ENCODE results near the gene LRRC4B.

LRRC4B gene

DNA sequence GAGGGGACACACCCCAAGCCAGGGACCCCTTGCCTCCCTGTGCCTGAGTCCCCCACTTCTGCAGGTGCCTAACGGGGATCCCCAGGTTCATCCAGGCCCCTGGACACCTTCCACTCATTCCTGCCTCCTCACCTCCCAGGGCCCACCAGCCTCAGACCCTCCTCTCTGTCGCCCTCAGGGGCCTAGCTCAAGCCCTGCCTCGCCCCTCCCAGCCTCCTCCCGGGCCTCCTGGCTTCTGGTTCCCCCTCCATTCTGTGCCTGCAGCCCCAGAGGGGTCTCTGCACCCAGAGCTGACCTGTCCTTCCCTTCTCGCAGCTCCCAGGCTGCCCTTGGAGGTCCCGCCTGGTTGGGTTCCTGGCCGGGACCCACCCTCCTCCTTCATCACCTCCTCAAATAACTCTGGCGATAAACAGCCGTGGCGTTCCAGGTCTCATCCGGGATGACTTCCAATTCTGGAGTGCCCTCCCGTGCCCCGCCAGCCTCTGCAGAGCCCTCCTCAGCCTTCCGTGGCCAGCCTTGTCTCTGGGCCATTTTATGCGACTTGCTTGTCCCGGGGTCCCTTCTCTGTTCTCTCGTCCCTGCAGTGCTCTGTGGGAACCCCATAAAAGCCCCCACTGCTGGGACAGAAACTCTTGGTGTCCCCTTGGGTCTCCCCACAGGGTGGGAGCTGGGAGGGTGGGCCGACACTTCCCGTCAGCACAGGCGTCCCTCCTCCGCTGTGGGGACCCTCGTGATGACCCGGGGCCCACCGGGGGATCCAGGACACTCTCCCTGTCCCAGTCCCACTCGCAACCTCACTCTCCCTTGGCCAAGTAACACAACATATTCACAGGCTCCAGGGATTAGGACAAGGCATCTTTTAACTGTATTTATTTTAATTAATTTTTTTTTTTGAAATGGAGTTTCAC is 66.4 kb downstream of the LRRC4B start:
- no peak for DNase-seq (ENCODE audit: extremely low spot score)
- TF ChIP-seq CTCF (IDR thresholded peaks at IDR 0.05; ENCODE audit: control extremely low read depth, extremely low read depth, low read depth, missing control alignments) = no peak
- CTCF ChIA-PET = interaction anchor here (1.7 kb wide), 1 partner anchor 55 kb away, joined by 5 read pairs; no protein-coding TSS in a partner anchor
- POLR2A ChIA-PET = no interaction called here

DNA sequence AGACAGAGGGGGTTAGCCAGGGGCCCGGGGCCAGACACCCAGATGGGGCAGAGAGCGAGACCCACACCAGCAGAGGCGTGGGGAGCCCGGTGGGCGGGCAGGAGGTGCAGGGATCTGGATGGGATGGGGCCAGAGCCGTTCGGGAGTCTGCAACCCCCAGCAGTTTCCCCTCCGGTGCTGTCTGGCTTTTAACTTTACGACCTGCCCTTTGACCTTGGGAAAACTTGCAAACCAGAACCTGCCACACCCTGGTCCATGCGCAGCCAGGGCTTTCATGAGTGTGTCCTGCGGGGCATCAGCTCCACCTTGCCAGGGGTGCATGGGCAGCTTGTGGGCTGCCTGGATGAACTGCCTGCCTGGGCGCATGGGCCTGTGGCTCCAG is 67.1 kb downstream of the LRRC4B start:
- ChIA-PET CTCF (interaction anchor here (1.7 kb wide), 1 partner anchor 56 kb away, joined by 5 read pairs; no protein-coding TSS in a partner anchor), POLR2A (interaction anchor here (0.6 kb wide), 1 partner anchor 10 kb away, joined by 3 read pairs; the partner anchor contains the start of gene JOSD2)
- no peak for TF ChIP-seq CTCF (IDR thresholded peaks at IDR 0.05; ENCODE audit: control extremely low read depth, extremely low read depth, low read depth, missing control alignments)
- DNase-seq (ENCODE audit: extremely low spot score) = no peak

DNA sequence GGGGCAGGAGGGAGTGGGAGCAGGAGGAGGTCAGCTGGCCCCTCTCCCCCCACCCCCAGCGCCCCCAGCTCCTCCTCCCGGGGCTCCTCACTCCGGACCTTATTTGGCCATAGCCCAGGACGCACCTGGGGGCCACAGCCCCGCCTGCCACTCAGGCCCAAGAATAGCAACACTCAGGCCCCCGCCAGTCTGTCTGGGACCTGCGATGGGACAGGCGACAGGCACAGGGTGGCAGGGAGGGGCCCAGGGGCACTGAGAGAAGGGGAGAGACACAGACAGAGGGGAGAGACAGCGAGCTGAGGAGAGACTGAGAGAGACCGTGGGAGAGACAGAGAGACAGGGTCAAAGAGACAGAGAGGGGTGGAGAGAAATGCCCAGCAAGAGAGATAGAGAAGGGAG is 67.5 kb downstream of the LRRC4B start:
- ChIA-PET POLR2A (interaction anchor here (0.6 kb wide), 1 partner anchor 10 kb away, joined by 3 read pairs; the partner anchor contains the start of gene JOSD2), CTCF (interaction anchor here (1.0 to 1.7 kb wide), 2 partner anchors 56 to 143 kb away, joined by 3 to 5 read pairs; no protein-coding TSS in a partner anchor)
- no peak for TF ChIP-seq CTCF (IDR thresholded peaks at IDR 0.05; ENCODE audit: control extremely low read depth, extremely low read depth, low read depth, missing control alignments)

DNA sequence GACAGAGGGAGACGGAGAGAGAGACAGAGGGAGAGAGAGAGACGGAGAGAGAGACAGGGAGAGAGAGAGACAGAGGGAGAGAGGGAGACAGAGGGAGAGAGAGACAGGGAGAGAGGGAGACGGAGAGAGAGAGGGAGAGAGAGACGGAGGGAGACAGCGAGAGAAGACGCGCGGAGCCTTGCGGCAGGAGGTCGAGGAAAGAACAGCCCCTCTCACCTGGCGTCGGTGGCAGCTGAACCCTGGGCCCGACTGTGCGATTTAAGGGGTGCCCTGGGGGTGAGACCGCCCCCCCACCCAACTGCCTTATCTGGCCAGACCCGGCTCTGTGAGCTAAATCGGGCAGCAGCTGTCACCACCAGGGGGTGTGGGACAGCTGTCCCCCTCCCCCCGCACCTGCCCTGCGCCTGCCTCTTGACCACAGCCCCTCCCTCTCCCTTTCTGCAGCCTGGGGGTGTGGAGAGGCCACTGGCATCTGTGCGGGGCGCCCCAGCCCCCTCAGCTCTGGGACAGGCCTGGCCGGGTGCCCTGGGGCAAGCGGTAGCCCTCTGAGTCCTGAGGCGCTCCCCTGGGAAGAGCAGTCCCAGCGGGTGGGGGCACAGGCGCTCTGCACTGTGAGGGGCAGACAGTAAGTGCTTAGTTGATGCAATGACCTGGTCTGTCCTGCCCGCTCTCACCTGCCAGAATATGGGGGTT is 68.0 kb downstream of the LRRC4B start:
- ChIA-PET CTCF (interaction anchor here (1.0 to 1.7 kb wide), 2 partner anchors 57 to 143 kb away, joined by 3 to 5 read pairs; no protein-coding TSS in a partner anchor), POLR2A (interaction anchor here (0.6 kb wide), 1 partner anchor 11 kb away, joined by 3 read pairs; the partner anchor contains the start of gene JOSD2)
- TF ChIP-seq CTCF (IDR thresholded peaks at IDR 0.05; ENCODE audit: control extremely low read depth, extremely low read depth, low read depth, missing control alignments) = no peak
- peak; percentile 61 for DNase-seq (ENCODE audit: extremely low spot score)

More for the DNA sequence above, 67.5 kb downstream of the LRRC4B start:
- DNase-seq (ENCODE audit: extremely low spot score) = no peak

DNA sequence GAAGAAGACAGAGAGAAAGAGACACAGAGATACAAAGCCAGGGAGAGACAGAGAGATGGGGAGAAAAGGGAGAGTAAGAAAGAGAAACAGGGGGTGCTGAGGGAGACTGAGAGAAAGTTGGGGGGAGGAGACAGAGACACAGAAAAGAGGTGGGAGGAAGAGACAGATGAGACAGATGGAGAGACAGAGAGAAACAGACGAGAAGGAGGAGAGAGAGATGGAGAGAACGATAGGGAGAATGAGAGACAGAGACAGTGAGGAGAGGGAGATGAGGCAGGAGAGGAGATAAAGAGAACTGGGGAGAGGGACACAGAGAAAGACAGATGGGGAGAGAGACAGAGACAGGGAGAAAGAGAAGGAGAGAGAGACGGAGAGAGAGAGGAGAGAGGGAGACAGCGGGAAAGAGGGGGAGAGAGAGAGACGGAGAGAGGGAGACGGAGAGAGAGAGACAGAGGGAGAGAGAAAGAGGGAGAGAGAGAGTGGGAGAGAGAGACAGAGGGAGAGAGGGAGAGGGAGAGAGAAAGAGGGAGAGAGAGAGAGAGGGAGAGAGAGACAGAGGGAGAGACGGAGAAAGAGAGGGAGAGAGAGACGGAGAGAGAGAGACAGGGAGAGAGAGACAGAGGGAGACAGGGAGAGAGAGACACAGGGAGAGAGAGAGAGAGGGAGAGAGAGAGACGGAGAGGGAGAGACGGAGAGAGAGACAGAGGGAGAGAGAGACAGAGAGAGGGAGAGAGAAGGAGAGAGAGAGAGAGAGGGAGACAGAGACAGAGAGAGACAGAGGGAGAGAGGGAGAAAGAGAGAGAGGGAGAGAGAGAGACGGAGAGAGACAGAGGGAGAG is 69.8 kb downstream of the LRRC4B start:
- POLR2A ChIA-PET = no interaction called here
- no peak for DNase-seq (ENCODE audit: extremely low spot score)
- CTCF ChIA-PET = no interaction called here
- TF ChIP-seq CTCF (IDR thresholded peaks at IDR 0.05; ENCODE audit: control extremely low read depth, extremely low read depth, low read depth, missing control alignments) = no peak

- TF ChIP-seq CTCF (IDR thresholded peaks at IDR 0.05; ENCODE audit: control extremely low read depth, extremely low read depth, low read depth, missing control alignments) = no peak
- DNase-seq (ENCODE audit: extremely low spot score) = no peak
- CTCF ChIA-PET = no interaction called here
- POLR2A ChIA-PET = no interaction called here
Measured at GRCh38 chr19:50497022-50497405, 71.2 kb downstream of the LRRC4B start.

Measured in GM10248 (cell line).